HL-60 (cell line): ENCODE results near the gene FCN1.

Source experiments
- TF ChIP-seq, protein P1 (sequence below): IDR thresholded peaks from one replicate; pipeline ENCODE4 v1.5.1; 2011; ENCODE audit warnings: low read length, control low read depth, inconsistent platforms; ENCODE audit not compliant: insufficient read depth
- TF ChIP-seq, protein P2 (sequence below): IDR thresholded peaks from 2 replicates; pipeline ENCODE4 v1.6.1; 2012; ENCODE audit warnings: low read depth; ENCODE audit not compliant: insufficient replicate concordance

DNA sequence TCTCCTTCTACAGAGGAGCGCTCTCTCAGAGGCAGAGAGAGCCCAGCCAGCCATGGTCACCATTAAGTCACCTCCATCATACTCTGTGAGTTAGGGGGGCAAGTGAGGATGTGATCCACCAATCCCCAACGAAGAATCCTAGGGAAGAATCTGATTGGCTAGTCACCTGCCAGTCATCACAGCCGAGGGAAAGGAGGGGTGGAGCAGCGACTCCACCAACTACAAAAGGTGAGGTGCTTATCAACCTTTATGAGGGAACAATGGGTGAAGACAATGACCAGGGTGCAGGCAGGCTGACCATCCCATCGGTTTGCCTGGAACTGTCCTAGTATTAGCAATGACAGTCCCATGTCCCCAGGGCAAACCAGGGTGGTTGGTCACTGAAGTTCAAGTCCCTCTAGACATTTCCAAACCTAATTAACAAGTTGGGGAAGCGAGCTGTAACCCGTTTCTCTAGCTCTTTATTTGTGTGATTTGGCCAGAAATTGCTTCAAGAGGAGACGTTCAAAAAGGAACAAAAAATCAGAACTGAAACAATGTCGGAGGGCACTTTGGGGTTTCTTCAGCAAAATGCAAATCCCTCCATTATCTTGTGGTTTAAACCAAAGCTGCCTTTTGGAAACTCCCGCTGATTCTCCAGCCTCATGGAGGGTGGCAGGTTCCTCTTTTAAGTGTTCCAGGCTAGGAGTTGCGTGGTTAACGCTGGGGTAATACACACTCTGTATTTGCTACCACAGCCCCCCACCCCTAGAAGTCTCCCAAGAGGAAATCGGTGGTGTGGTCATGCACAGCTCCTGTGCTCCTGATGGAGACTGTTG, 18.8 kb upstream of the FCN1 start:
- TF ChIP-seq, protein P1, sequence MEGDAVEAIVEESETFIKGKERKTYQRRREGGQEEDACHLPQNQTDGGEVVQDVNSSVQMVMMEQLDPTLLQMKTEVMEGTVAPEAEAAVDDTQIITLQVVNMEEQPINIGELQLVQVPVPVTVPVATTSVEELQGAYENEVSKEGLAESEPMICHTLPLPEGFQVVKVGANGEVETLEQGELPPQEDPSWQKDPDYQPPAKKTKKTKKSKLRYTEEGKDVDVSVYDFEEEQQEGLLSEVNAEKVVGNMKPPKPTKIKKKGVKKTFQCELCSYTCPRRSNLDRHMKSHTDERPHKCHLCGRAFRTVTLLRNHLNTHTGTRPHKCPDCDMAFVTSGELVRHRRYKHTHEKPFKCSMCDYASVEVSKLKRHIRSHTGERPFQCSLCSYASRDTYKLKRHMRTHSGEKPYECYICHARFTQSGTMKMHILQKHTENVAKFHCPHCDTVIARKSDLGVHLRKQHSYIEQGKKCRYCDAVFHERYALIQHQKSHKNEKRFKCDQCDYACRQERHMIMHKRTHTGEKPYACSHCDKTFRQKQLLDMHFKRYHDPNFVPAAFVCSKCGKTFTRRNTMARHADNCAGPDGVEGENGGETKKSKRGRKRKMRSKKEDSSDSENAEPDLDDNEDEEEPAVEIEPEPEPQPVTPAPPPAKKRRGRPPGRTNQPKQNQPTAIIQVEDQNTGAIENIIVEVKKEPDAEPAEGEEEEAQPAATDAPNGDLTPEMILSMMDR, result no peak
- TF ChIP-seq, protein P2, sequence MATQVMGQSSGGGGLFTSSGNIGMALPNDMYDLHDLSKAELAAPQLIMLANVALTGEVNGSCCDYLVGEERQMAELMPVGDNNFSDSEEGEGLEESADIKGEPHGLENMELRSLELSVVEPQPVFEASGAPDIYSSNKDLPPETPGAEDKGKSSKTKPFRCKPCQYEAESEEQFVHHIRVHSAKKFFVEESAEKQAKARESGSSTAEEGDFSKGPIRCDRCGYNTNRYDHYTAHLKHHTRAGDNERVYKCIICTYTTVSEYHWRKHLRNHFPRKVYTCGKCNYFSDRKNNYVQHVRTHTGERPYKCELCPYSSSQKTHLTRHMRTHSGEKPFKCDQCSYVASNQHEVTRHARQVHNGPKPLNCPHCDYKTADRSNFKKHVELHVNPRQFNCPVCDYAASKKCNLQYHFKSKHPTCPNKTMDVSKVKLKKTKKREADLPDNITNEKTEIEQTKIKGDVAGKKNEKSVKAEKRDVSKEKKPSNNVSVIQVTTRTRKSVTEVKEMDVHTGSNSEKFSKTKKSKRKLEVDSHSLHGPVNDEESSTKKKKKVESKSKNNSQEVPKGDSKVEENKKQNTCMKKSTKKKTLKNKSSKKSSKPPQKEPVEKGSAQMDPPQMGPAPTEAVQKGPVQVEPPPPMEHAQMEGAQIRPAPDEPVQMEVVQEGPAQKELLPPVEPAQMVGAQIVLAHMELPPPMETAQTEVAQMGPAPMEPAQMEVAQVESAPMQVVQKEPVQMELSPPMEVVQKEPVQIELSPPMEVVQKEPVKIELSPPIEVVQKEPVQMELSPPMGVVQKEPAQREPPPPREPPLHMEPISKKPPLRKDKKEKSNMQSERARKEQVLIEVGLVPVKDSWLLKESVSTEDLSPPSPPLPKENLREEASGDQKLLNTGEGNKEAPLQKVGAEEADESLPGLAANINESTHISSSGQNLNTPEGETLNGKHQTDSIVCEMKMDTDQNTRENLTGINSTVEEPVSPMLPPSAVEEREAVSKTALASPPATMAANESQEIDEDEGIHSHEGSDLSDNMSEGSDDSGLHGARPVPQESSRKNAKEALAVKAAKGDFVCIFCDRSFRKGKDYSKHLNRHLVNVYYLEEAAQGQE, result no peak
